Measurements from ENCODE around the gene PPP1CA. TPM values are rescaled to one million over a fixed set of nuclear protein-coding genes. Genes with fewer than 3 reads are reported as not detected.
A peak's percentile ranks its signal among the peaks of the same experiment; 100 is the strongest.

Gene PPP1CA
- total and polyA plus RNA-seq, 2 donors (not counting 1 experiment from before 2014, with no cell fraction given), result 218 to 251 TPM

DNA sequence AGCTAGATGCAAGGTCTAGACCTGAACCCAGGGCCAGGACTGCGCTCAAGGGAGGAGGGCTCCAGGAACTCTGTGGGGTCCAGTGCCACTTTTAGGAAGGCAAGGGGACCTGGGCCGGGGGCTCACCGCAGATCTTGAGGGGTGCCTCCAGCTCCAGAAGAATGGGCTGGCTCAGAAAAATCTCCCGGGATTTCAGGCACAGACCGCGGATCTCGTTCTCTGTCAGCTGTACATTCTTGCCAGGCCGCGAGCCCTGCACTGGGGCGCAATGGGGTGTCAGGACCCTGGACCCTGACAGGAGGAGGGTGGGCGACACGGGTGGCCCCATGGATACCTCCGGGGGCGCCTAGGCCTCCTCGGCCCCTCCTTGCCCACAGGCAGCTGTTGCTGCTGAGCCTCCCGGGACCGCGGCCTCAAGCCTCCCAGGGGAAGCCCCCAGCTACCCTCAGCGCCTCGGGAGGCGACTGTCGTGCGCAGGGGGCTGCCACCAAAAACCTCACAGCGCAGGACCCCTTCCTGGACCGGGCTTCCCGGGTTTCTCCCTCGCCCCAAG lies 640 bp downstream of the PPP1CA start:
- Mint-ChIP-seq H3K27me3 (no peaks in the 10 kb centered on the region), H3K4me1 (peaks cover 64% of the 10 kb centered on the region), H3K27ac (peak overlapping the region; percentile 81), H3K9me3 (ENCODE audit: insufficient read depth) (no peaks in the 10 kb centered on the region), H3K4me3 (peak overlapping the region; percentile 87)
- WGBS (ENCODE audit: insufficient coverage), result 5% methylated on average over 27 of the region's 27 CpGs
- Histone ChIP-seq H3K4me3 (ENCODE audit: control extremely low read depth in 1 of 5, extremely low read depth in 1 of 5, insufficient read depth in 1 of 5, low read depth in 2 of 5, low read length in 4 of 5) (peak overlapping the region; percentile 65 to 92 (median 85)), H3K9me3 (ENCODE audit: control extremely low read depth in 1 of 3, control insufficient read depth in 2 of 3, insufficient read depth in 1 of 3, low read length in 2 of 3) (peaks cover 0 to 2% (median 0%) of the 10 kb centered on the region in 3 donors), H3K4me2 (replicated peaks; ENCODE audit: low read depth, low read length, poor library complexity, severe bottlenecking) (peak overlapping the region; percentile 97), H4K20me1 (ENCODE audit: control insufficient read depth, insufficient read depth, low read length, poor library complexity, severe bottlenecking) (peaks cover 75% of the 10 kb centered on the region), H3K4me1 (ENCODE audit: control insufficient read depth in 2 of 2, insufficient read depth in 2 of 2, low read length in 2 of 2) (peaks cover 50 to 74% of the 10 kb centered on the region in 2 donors), H3K27me3 (replicated peaks in 1 of 4; ENCODE audit: control extremely low read depth in 1 of 4, control insufficient read depth in 3 of 4, insufficient read depth in 4 of 4, low read length in 3 of 4) (no peaks in the 10 kb centered on the region), H3K9ac (ENCODE audit: low read length) (peak overlapping the region; percentile 89), H3K27ac (ENCODE audit: low read length in 2 of 2) (peak overlapping the region; percentile 52 to 75), H2AFZ (ENCODE audit: insufficient read depth, low read depth, low read length, poor library complexity, severe bottlenecking) (peak overlapping the region; percentile 73), H3K79me2 (ENCODE audit: control insufficient read depth, insufficient read depth, low read length) (peaks cover 80% of the 10 kb centered on the region), H3K36me3 (replicated peaks in 1 of 2; ENCODE audit: control extremely low read depth in 1 of 2, control insufficient read depth in 1 of 2, extremely low read depth in 1 of 2, insufficient read depth in 2 of 2, low read length in 1 of 2) (peaks cover 2 to 59% of the 10 kb centered on the region in 2 experiments)
- ATAC-seq (ENCODE audit: low read depth) (peak; percentile 8), DNase-seq (no peak)
- TF ChIP-seq EZH2 (IDR thresholded peaks at IDR 0.05; ENCODE audit: borderline replicate concordance, insufficient read depth, low read depth, low read length, poor library complexity, severe bottlenecking), result no peak
- TF ChIP-seq, protein P1, sequence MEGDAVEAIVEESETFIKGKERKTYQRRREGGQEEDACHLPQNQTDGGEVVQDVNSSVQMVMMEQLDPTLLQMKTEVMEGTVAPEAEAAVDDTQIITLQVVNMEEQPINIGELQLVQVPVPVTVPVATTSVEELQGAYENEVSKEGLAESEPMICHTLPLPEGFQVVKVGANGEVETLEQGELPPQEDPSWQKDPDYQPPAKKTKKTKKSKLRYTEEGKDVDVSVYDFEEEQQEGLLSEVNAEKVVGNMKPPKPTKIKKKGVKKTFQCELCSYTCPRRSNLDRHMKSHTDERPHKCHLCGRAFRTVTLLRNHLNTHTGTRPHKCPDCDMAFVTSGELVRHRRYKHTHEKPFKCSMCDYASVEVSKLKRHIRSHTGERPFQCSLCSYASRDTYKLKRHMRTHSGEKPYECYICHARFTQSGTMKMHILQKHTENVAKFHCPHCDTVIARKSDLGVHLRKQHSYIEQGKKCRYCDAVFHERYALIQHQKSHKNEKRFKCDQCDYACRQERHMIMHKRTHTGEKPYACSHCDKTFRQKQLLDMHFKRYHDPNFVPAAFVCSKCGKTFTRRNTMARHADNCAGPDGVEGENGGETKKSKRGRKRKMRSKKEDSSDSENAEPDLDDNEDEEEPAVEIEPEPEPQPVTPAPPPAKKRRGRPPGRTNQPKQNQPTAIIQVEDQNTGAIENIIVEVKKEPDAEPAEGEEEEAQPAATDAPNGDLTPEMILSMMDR (IDR thresholded peaks at IDR 0.05), result no peak
- ChIA-PET POLR2A (interaction anchor here (0.8 to 6.8 kb wide), 28 partner anchors 10 to 229 kb away, joined by 3 to 195 read pairs (median 6); partner anchors contain the start of genes AIP, CARNS1, CDK2AP2 and CLCF1), CTCF (interaction anchor here (0.6 to 5.7 kb wide), 34 partner anchors 9 to 228 kb away, joined by 3 to 121 read pairs (median 6); partner anchors contain the start of genes AIP, CDK2AP2, NUDT8 and PITPNM1)
- intact Hi-C loops (cut with micrococcal nuclease), result loop anchor here (1.0 to 10.0 kb wide), 5 partner anchors 10 to 205 kb away; partner anchors contain the start of genes GSTP1, NDUFV1, RAD9A and TMEM134

Measured in B cell (primary cell).